OCI-LY1 (cell line): ENCODE results near the gene HIVEP2.

Experiments
- CTCF ChIP-seq: fragments of 200-600 bp; sonication (generic), shearing (Covaris generic); IDR thresholded peaks from 2 replicates; pipeline ENCODE4 v1.5.1; 2017; ENCODE audit warnings: mild to moderate bottlenecking, antibody characterized with exemption, low read length, moderate library complexity, mixed read lengths
- EZH2 ChIP-seq: fragments of 200-600 bp; sonication (generic), shearing (Covaris generic); IDR thresholded peaks from 2 replicates; pipeline ENCODE4 v1.8.0; 2017; ENCODE audit warnings: borderline replicate concordance, mixed run types, mild to moderate bottlenecking, antibody characterized with exemption, low read length, moderate library complexity, mixed read lengths

GRCh38 chr6:142844065-142844755, 100.8 kb downstream of the HIVEP2 start:
- TF ChIP-seq CTCF (no peak), EZH2 (no peak)
